HG03097 (cell line): ENCODE data around the gene HIVEP1.
"Not testable (repeated sequence)": the region's sequence is repeated elsewhere in the genome, so short reads cannot be mapped to it uniquely, and the experiment has no call there.

ENCODE experiments used
- ATAC-seq: cut with Tn5 transposase; IDR thresholded peaks from one replicate; pipeline ENCODE4 v1.9.1; 2021; ENCODE audit not compliant: unreplicated experiment, low FRiP score

Gene HIVEP1

DNA sequence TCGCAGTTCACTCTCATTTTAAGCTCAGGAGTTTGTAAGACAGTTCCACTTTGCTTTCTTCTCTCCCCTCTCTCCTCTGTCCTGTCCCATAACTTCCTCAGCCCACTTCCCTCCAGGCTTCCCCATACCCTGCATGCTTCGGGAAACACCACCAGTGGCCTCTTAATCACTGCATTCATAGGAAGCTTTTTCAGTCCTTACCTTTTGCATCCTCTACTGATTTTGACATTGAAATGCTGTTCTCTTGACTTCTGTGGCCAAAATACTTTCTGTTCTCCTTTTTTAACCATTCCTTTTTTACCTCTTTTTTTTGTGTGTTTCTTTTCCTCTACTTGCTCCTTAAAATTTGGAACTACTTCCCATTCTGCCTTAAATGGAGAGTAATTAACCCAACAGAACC, 69.7 kb downstream of the HIVEP1 start:
- ATAC-seq: no peak

DNA sequence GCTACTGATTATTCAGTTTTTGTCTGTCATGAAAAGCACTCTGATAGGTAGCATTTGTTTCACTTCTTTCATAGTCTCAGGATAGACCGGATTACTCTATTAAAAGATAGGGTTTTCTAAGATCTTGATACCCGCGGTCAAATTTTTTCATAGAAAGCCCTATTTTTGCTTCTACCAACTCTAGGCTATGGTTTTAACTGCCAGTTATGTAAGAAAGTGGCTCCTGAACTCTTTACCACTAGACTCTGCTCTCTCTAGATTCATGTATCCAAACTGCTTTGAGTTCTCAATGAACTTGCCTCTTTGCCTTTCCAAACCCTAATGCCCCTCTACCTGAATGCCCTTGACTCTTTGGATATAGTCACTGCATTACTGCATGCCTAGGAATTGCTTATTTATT, 70.3 kb downstream of the HIVEP1 start:
- no peak for ATAC-seq

DNA sequence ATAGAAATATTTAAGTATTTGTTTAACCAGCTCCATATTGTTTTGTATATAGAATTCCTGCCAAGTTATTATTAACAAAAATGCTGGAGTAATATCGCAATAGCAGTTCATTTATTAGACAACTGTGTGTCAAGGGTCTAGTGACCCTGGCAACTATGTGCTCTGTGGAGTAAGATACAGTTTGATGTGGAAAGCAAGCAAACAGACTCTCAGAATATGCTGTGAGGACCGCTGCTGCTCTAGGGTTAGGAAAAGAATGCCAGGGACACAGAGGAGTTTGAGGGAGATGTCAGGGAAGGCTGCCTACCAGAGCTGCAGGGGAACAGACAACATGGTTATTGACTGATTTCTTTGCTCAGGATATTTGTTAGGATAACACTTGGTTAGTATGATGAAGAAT, 71.2 kb downstream of the HIVEP1 start:
- ATAC-seq: no peak

DNA sequence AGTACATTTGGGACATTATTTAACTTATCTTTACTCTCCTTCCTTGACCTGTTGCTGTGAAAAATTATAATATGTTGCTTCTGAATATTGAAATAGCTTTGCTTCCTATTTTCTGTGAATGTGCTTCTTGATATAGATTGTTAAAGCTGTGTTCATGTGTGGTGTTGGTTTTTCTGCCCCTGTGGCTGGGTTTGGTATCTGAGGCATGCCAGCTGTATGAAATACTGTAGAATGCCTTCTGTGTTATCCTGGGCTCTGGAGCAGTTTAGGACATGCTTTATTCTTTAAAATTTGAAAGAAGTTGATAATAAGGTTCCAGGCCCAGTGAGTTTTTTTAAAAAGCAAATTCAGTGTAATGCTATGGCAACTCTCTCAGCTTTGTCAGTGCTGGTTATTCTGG, 71.7 kb downstream of the HIVEP1 start:
- ATAC-seq: no peak

DNA sequence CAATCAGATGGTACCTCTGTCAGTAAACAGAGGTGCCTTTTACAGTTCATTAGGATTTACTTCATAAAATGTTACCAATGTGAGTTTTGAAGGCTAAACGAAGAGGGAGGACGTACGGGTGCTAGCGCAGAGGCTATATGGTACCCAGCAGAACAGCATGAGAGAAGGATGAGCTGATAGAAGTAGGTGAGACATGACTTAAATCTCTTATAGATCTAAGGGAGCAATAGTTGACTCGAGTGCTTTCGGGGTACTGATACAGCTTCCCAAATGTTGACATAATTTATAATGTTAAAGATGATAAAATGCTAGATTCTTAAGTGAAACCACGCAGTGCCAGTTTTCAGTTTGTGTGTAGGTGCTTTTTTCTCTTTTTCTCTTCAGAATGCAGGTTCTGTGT, 72.6 kb downstream of the HIVEP1 start:
- no peak for ATAC-seq

GRCh38 chr6:12088531-12088930, 76.4 kb downstream of the HIVEP1 start:
- ATAC-seq: no peak

DNA sequence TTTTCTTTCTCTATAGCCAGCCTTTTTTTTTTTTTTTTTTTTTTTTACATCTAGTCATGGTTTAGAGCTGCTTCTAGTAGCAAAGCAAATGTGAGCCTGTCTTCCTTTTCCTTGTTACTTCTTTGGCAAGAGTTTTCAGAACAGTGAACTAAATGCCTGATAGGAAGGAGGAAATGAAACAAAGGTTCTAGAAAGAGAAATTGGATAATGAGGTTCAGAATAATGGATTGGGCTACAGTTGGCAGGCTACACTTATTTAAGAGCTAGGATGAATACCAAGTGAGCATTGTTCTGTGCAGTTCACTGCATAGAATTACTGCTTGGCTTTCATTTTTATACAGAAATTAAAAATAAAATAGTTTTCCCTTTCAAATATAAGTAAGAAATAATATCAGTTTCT, 78.6 kb downstream of the HIVEP1 start:
- no peak for ATAC-seq

DNA sequence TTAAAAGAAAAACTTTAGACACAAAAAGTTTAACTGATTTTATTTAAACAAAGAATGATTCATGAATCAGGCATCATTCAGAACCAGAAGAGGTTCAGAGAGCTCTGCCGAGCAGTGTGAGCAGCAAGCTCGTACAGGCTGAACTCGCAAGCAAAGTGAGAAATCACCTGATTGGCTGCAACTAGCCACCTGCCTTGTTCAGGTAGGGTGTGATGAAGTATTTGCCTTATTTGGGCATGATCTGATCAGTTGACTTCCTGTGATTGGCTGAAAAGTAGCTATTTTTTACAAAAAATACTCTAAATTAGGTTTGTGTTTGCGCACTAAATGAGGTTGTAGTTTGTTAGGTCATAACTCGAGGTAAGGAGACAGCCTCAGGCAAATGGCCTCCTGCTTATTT, 80.7 kb downstream of the HIVEP1 start:
- no peak for ATAC-seq

GRCh38 chr6:12094689-12095088, 82.6 kb downstream of the HIVEP1 start:
- ATAC-seq: no peak

GRCh38 chr6:12096342-12096741, 84.2 kb downstream of the HIVEP1 start:
- no peak for ATAC-seq

DNA sequence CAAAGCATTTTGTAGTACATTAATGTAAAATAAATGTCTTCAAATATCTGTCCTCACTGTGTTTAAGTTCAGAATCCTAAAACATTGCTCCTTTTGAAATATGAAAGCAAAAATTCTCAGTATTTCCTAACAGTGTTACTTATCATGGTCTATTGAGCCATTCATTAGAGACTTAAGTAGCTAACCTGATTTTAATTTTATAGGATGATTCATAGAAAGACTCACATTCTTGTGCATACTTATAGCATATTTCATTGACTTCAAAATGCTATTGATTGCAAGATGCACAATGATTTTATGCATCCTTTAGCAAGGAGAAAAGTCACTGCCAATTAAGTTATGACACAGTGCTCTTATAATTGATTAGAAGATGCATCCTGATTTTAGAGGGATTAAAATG, 85.7 kb downstream of the HIVEP1 start:
- no peak for ATAC-seq

DNA sequence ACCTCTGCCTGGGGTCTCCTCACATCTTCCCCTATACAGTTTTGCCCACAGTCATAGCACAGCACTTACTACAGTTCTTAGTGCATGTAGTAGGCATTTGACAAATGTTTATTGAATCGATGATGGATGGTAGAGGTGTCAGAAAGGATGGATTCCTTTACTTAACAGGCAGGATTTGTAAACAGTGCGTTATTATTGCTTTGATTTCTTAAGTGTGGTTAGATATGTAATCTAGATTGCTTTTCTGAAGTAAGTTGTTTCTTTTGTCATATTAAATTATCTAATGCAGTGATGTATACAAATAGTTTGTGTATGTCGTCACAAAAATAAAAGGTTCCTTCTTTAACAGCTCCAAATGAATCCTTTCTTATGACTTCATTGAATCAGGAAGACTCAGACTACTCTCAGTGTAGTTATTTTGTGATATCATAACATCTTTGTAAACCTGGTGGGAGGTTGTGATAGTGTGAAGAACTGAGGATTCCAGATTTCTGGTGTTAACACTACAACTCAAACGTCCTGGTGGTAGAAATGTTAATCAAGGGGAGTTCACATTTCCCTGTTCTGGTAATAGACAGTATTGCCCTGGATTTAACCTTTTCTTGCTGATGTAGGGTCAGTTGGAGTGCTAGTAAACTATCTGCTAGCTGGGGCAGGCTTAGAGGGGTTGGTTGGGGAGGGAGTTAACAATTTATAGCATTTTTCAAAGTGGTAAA, 87.7 kb downstream of the HIVEP1 start:
- no peak for ATAC-seq

DNA sequence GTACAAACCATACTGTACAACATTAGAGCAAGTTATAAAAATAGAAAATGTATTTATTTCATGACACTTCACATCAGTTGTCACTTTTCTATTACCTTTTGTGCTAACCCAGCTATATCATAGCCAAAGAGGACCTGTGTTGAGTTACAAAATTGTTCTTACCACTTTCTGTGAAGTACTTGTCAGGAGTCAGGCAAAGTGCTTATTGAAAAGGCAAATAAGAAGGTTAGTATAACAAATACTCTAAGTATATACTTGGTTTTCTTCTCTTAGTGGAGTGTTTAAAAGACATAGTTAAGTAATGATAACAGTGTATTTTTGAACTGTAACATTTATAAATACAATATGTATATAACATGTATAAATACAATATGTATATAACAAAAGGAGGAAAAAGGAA, 88.9 kb downstream of the HIVEP1 start:
- ATAC-seq: no peak

GRCh38 chr6:12101653-12102312, 89.7 kb downstream of the HIVEP1 start:
- no peak for ATAC-seq

DNA sequence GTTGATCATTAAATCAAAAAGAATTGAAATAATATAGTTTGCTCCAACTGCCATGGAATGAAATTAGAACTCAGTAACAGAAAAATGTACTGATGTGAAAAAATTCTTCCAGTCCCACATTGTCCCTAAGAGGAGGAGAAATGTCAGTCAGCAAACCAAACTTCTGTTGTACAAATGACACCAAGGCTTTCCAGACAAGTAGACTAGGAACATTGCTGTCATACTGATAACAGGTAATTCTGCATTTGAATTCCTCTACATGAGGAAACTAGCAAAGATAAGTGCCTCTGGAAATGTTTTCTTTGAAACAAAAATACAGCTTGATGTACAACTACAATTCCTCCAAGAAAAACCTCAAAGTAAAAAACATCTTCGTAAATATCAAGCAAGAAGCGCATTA, 90.2 kb downstream of the HIVEP1 start:
- ATAC-seq: no peak

GRCh38 chr6:12103158-12103557, 91.0 kb downstream of the HIVEP1 start:
- no peak for ATAC-seq

DNA sequence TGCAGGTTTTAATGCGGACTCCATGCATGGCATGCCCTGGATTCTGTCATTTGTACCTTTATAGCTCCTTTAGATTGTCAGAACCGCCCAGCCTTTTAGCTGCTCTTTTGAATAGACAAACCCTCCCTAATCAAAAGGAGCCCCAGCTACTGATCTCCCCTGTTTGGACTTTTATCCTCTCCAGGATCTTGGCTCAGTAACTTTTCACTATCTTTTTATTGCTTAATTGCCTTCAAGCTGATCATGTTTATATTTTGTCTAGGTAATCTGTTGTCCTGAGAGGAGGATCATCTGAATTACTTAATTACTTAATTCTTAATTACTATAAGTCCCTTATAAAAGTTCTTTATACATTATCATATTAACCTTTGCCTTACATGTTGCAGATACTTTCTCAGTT, 93.2 kb downstream of the HIVEP1 start:
- no peak for ATAC-seq

DNA sequence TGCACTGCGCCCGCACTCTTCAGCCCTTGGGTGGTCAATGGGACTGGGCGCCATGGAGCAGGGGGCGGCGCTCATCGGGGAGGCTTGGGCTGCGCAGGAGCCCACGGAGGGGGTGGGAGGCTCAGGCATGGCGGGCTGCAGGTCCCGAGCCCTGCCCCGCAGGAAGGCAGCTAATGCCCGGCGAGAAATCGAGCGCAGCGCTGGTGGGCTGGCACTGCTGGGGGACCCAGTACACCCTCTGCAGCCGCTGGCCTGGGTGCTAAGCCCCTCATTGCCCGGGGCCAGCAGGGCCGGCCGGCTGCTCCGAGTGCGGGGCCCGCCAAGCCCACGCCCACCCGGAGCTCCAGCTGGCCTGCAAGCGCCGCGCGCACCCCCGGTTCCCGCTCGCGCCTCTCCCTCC, 96.3 kb downstream of the HIVEP1 start:
- ATAC-seq: not testable (repeated sequence)

- no peak for ATAC-seq
These were observed 98.6 kb downstream of the HIVEP1 start for GRCh38 chr6:12110523-12111362.

GRCh38 chr6:12111363-12111670, 99.2 kb downstream of the HIVEP1 start:
- ATAC-seq: no peak

GRCh38 chr6:12112540-12113189, 100.6 kb downstream of the HIVEP1 start:
- no peak for ATAC-seq
